MV-4-11 (cell line): Measurements from ENCODE around the gene ALG3.

Experiments
- DNase-seq: peaks from one replicate; lab custom pipeline; 2025; lab: John Stamatoyannopoulos, UW

Gene ALG3

DNA sequence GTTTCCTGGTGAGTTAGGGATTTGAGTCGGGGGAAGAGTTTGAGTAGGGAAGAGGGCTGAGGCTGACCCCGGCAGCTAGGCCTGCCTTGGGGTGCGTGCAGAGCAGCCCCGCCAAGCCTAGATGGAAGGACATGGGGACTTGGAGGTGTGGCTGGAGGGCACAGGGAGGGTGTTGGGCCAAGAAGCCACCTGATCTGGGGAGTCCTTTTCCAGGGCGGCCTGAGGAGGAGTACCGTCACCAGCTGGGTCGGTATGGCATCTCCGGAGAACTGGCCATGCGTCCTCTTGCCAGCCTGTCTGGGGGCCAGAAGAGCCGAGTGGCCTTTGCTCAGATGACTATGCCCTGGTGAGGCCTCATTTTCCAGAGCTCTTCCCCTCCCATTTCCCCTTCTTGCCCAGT, 55.9 kb downstream of the ALG3 start:
- no peak for DNase-seq
